ENCODE results near the gene RABL6.

Gene RABL6

DNA sequence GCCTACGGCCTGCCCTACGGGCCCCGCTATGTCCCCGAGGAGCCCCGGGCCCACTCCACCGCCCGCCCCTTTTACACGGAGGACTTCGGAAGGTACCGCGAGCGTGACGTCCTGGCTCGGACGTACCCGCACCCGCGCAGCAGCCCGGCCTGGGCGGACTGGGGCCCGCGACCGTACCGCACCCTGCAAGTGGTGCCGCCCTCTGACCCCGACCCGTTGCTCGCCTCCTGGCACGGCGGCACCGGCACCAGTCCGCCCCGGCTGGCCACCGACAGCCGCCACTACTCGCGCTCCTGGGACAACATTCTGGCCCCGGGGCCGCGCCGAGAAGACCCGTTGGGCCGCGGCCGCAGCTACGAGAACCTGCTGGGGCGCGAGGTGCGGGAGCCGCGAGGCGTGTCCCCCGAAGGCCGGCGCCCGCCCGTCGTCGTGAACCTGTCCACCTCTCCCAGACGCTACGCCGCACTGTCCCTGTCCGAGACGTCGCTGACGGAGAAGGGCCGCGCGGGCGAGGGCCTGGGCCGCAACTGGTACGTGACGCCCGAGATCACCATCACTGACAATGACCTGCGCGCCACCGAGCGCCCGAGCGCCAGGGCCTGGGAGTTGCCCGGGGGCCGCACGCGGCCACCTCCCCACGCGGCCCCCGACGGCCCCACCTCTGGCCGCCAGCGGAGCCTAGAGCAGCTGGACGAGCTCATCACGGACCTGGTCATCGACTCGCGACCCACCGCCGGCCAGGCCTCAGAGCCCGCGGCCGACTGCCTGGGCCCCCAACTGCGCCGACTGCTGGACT lies 37.9 kb downstream of the RABL6 start:
- DNase-seq (ENCODE audit: low read depth) = no peak
- H3K4me3 ChIP-seq (ENCODE audit: low read depth, low read length) = no peak overlapping the region
- TF ChIP-seq, protein P1, sequence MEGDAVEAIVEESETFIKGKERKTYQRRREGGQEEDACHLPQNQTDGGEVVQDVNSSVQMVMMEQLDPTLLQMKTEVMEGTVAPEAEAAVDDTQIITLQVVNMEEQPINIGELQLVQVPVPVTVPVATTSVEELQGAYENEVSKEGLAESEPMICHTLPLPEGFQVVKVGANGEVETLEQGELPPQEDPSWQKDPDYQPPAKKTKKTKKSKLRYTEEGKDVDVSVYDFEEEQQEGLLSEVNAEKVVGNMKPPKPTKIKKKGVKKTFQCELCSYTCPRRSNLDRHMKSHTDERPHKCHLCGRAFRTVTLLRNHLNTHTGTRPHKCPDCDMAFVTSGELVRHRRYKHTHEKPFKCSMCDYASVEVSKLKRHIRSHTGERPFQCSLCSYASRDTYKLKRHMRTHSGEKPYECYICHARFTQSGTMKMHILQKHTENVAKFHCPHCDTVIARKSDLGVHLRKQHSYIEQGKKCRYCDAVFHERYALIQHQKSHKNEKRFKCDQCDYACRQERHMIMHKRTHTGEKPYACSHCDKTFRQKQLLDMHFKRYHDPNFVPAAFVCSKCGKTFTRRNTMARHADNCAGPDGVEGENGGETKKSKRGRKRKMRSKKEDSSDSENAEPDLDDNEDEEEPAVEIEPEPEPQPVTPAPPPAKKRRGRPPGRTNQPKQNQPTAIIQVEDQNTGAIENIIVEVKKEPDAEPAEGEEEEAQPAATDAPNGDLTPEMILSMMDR (conservative IDR thresholded peaks at IDR 0.05; ENCODE audit: low read depth, low read length) = no peak

DNA sequence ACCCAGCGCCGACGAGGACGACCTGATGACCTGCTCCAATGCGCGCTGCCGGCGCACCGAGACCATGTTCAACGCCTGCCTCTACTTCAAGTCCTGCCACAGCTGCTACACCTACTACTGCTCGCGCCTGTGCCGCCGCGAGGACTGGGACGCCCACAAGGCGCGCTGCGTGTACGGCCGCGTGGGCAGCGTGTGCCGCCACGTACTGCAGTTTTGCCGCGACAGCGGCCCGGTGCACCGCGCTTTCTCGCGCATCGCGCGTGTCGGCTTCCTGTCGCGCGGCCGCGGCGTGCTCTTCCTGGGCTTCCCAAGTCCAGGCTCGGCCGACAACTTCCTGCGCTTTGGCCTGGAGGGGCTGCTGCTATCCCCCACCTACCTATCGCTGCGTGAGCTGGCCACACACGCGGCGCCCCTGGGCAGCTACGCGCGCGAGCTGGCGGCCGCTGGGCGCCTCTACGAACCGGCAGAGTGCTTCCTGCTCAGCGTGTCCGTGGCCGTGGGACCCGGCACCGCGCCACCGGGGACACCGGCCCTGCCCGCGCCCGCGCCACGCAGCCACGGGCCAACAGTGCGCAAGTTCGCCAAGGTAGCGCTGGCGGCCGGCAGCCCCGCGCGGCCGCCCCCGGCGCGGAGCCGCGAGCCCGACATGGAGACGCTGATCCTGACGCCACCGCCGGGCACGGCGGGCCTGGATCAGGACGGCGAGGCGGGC lies 38.8 kb downstream of the RABL6 start:
- TF ChIP-seq, protein P1 (conservative IDR thresholded peaks at IDR 0.05; ENCODE audit: low read depth, low read length) = no peak
- peak overlapping the region; percentile 30 for H3K4me3 ChIP-seq (ENCODE audit: low read depth, low read length)
- DNase-seq (ENCODE audit: low read depth) = no peak

DNA sequence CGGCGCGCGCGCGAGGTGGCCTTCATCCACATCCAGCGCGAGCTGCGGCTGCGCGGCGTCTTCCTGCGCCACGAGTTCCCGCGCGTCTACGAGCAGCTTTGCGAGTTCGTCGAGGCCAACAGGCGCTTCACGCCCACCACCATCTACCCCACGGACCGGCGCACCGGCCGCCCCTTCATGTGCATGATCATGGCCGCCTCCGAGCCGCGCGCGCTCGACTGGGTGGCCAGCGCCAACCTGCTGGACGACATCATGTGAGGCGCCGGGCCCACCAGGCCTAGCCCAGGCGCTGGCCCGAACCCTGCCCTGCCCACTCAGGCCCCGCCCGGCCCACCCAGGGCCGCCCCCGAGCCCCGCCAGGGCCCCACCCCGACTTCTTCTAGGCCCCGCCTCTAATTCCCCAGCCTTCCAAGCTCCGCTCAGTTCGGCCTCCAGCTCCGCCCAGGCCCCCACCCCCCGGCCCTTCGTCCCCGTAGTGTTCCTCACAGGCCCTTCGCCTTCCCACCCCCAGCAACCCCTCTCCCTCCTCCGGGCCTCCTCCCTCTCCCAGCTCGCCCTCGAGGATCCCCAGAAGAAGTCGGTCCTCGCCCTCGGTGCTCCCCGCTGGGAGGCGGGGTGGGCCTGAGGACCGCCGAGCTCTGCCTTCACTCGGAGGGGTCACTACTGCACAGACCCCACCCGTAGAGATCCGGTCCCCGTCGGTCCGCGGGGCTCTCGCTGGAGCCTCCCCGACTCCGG lies 39.5 kb downstream of the RABL6 start:
- TF ChIP-seq, protein P1 (conservative IDR thresholded peaks at IDR 0.05; ENCODE audit: low read depth, low read length) = no peak
- peak overlapping the region; percentile 91 for H3K4me3 ChIP-seq (ENCODE audit: low read depth, low read length)
- peak; percentile 72 for DNase-seq (ENCODE audit: low read depth)

DNA sequence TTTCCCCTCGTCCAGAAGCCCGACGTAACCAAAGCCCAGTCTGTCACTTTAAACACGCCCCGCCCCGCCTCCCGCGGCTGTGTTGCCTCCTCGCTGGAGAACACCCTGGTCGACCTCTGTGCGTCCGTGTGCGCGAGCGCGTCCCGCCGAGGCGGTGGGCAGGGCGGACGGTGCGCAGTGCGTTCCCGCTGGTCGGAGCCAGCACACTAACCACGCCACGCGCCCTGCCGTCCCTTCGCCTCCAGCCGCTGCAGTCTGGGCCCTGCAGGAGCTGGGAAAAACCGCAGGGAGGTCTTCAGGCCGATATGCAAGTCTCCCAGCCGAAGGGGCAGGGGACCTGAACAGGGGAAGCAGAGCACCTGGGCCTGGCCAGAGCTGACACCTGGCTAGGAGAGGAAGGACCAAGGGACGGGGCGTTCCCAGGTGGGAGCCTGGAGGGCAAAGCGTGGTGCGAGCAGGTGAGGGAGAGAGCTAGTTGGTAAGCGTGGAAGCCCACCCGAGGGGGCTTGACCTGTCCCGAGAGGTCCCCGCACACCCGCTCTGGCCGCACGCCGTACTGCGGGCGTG lies 40.2 kb downstream of the RABL6 start:
- H3K4me3 ChIP-seq (ENCODE audit: low read depth, low read length) = peak overlapping the region; percentile 91
- TF ChIP-seq, protein P1 (conservative IDR thresholded peaks at IDR 0.05; ENCODE audit: low read depth, low read length) = no peak
- DNase-seq (ENCODE audit: low read depth) = peak; percentile 90

DNA sequence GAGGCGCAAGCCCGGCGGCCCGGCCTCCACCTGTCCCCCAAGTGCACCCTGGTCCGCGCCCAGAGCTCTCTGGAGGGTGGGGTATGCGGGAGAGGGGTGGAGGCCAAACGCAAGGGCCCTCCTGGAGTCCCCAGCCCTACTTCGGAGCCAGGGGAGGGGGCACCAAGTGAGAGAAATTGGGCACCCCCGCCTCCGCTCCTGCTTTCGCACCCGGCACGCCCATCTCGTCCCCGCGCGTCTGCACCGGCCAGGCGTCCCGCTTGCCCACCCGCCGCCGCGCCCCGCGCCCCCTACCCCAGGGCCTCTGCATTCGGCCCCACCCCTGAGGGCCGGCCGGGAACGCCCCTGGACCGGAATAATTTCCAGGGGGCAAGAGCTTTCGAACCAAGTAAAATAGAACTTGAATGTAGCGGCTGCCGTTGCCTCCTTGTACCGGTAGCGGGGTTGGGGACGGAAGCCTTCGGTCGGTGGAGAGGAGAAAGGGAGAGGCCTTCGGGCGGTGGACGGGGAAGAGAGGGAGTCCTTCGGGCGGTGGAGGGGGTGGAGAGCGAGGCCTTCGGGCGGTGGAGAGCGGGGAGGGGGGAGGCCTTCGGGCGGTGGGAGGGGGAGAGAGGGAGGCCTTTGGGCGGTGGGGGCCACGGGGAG lies 40.8 kb downstream of the RABL6 start:
- TF ChIP-seq, protein P1 (conservative IDR thresholded peaks at IDR 0.05; ENCODE audit: low read depth, low read length) = no peak
- peak; percentile 54 for DNase-seq (ENCODE audit: low read depth)

More for the DNA sequence above, 40.8 kb downstream of the RABL6 start:
- peak overlapping the region; percentile 91 for H3K4me3 ChIP-seq (ENCODE audit: low read depth, low read length)

All from choroid plexus epithelial cell (primary cell).